NCI-H1694 (cell line): Measurements from ENCODE around the gene EIF3M.
"Not testable (repeated sequence)": the region's sequence is repeated elsewhere in the genome, so short reads cannot be mapped to it uniquely, and the experiment has no call there.

Source experiments
- DNase-seq: peaks from one replicate; lab custom pipeline; 2025; lab: John Stamatoyannopoulos, UW

Gene EIF3M

GRCh38 chr11:32596114-32596513 is 12.5 kb downstream of the EIF3M start:
- not testable (repeated sequence) for DNase-seq

DNA sequence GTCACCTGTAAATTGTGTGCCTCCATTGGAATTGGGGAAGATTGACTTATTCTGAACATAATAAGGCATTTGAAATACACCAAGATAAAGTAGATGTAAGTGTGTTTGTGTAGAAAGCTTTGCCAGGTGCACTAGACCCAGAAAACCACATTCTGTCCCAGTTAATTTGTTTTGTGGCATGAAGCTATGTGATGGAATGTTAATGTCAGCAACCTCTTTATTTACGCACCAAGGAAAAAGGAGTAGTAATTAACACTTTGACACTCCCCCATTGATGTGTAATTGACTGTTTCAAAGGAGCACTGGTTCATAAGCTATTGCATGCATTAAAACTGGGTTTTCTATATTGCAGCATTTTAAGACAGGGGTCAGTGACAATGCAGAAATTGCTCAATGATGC is 14.3 kb downstream of the EIF3M start:
- no peak for DNase-seq

GRCh38 chr11:32602657-32603415 is 19.2 kb downstream of the EIF3M start:
- DNase-seq = no peak

- no peak for DNase-seq
Measured at GRCh38 chr11:32606220-32606619, 22.6 kb downstream of the EIF3M start.

DNA sequence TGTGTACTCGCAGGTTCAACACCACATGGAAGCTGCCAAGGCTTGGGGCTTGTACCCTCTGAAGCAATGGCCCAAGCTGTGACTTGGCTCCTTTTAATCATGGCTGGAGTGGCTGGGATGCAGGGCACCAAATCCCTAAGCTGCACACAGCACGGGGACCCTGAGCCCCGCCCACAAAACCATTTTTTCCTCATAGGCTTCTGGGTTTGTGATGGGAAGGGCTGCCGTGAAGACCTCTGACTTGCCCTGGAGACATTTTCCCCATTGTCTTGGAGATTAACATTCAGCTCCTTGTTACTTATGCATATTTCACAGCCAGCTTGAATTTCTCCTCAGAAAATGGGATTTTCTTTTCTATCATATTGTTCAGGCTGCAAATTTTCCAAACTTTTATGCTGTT is 25.2 kb downstream of the EIF3M start:
- not testable (repeated sequence) for DNase-seq

DNA sequence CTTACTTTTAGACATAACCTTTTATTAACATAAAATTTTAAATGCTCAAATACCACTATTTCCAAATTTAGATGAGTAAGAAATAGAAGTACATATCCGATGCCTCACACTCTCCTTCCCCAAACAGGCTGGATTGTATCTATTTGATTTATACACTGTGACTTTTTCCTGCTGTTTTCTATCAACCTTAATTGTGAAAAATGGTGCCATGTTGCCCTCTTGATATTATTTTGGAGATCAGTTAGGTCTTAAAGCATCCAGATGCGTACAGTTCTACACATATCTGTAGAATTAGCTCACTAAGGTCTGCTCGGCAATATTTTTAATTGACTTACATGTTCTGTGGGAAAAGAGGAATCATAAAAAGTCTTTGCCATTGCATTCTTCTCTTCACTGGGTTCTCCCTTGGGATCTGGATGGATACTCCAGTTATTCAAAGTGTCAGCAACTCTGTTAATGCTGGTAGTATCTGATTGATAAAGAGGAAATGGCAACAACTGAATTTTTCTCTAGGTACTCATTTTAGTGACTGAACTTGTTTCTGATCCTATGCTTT is 27.2 kb downstream of the EIF3M start:
- no peak for DNase-seq

GRCh38 chr11:32613500-32614151 is 30.0 kb downstream of the EIF3M start:
- DNase-seq = no peak

- DNase-seq = no peak
Measured at GRCh38 chr11:32615422-32615821, 31.8 kb downstream of the EIF3M start.

- no peak for DNase-seq
Measured at GRCh38 chr11:32616903-32617302, 33.3 kb downstream of the EIF3M start.

- no peak for DNase-seq
Measured at GRCh38 chr11:32630844-32631243, 47.2 kb downstream of the EIF3M start.

DNA sequence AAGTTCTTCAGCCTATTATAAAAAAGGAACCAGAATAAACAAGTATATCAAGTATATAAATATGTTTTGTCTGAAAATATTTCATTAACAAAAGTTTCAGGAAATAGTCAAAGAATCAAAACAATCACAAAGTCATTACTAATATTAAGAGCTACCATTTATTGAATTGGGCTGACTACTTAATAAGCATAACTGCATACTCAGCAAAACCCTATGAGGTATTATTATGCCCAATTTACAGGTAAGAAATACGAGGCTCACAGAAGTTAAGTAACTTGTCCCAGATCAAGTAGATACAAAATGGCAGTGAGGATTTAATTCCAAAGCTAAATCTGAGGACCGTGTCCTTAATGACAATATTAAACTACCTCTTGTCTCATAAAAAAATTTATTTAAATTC is 52.2 kb downstream of the EIF3M start:
- no peak for DNase-seq

DNA sequence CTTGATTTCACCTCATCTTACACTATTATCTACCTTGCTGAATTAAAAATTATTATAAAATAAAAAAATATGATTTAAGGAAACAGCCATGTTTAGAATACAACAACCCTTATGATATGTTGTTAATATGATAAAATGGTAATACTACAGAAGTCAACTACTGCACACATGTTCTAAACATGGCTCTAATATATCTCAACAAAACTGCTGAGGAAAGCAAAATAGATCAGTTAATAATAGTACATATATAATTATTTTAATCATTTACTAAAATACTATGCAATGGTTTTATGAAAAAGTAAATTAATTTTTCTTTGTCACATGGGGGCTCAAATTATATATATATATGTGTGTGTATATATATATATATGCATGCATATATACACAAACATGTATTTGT is 57.7 kb downstream of the EIF3M start:
- no peak for DNase-seq

DNA sequence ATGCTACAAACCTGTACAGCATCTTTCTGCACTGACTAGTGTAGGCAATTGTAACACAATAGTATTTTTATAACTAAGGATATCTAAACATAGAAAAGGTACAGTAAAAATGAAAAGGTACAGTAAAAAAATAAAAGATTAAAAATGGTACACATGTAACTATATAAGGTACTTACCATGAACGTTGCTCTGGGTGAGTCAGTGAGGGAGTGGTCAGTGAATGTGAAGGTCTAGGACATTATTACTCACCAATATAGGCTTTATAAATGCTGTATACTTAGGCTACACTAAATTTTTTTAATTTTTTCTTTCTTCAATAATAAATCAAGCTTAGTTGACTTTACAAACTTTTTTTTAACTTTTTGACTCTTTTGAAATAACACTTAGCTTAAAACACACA is 59.9 kb downstream of the EIF3M start:
- no peak for DNase-seq
